H1 (cell line): ENCODE results near the gene SCRN3. TPM values are rescaled to one million over a fixed set of nuclear protein-coding genes. Genes with fewer than 3 reads are reported as not detected.

Experiments used
- JUN ChIP-seq: IDR thresholded peaks from 2 replicates; pipeline ENCODE4 v1.6.1; 2011; ENCODE audit warnings: low read depth, mild to moderate bottlenecking, improper control_type of control experiment, low read length
- POU5F1 ChIP-seq: IDR thresholded peaks from 2 replicates; pipeline ENCODE4 v1.6.1; 2011; ENCODE audit warnings: low read depth, mild to moderate bottlenecking, low read length, moderate library complexity
- SIX5 ChIP-seq: IDR thresholded peaks from 2 replicates; pipeline ENCODE4 v1.6.1; 2011; ENCODE audit warnings: mild to moderate bottlenecking, low read depth, low read length
- polyA plus RNA-seq, 7 experiments: library from polyadenylated mRNA; depleted of rRNA in 3 of 7; stranded (reverse) in 5 of 7; unstranded in 2 of 7; fragments of >200 nt in 5 of 7; fragments of 200-250 nt in 2 of 7; gene quantifications; 1 replicate in 5 of 7; 2 replicates in 1 of 7; 4 replicates in 1 of 7; pipeline versions ENCODE4 v1.2.1 to v1.2.3, GENCODE V29; 2011 to 2013; ENCODE audit warnings: missing spikeins in 2 of 7, mixed read lengths in 2 of 7
- total RNA-seq: library from RNA; stranded (reverse); fragmentation: NEBNext Ultra II Directional; extraction: Animal tissue kit (Norgen Biotek cat#: 25700); gene quantifications from 2 replicates; pipeline ENCODE4 v1.2.1, GENCODE V29; 2021
- TF ChIP-seq, protein P1 (sequence below): fragments of 300-600 bp; sonication (generic); IDR thresholded peaks from 2 replicates; pipeline ENCODE4 v1.7.1; 2012; ENCODE audit warnings: low read length, moderate library complexity, mild to moderate bottlenecking, inconsistent platforms; ENCODE audit not compliant: insufficient replicate concordance

SCRN3 gene
- total and polyA plus RNA-seq, 2 of the 8 experiments (the other 6 are each of a cell fraction or from before 2014, with no cell fraction given): 7.4 to 7.8 TPM

DNA sequence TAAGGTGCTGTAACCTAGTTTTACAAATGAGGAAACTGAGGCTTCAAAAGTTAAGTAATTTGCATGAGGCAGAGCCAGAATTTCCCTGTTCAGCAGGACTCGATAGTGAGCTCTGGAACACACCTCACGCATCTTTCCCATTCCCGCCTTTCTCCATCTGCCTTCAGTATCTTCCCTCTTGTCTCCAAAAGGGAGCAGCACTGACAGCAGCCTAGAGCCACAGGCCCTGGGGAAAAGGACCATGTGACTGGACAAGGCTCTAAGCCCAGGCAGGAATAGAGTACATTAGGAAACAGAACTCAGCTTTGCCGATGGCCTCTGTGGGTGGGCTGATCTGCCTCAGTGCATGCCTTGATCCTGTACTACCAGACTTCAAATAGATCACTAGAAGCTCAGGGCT is 69.8 kb downstream of the SCRN3 start (continued):
- TF ChIP-seq, protein P1, sequence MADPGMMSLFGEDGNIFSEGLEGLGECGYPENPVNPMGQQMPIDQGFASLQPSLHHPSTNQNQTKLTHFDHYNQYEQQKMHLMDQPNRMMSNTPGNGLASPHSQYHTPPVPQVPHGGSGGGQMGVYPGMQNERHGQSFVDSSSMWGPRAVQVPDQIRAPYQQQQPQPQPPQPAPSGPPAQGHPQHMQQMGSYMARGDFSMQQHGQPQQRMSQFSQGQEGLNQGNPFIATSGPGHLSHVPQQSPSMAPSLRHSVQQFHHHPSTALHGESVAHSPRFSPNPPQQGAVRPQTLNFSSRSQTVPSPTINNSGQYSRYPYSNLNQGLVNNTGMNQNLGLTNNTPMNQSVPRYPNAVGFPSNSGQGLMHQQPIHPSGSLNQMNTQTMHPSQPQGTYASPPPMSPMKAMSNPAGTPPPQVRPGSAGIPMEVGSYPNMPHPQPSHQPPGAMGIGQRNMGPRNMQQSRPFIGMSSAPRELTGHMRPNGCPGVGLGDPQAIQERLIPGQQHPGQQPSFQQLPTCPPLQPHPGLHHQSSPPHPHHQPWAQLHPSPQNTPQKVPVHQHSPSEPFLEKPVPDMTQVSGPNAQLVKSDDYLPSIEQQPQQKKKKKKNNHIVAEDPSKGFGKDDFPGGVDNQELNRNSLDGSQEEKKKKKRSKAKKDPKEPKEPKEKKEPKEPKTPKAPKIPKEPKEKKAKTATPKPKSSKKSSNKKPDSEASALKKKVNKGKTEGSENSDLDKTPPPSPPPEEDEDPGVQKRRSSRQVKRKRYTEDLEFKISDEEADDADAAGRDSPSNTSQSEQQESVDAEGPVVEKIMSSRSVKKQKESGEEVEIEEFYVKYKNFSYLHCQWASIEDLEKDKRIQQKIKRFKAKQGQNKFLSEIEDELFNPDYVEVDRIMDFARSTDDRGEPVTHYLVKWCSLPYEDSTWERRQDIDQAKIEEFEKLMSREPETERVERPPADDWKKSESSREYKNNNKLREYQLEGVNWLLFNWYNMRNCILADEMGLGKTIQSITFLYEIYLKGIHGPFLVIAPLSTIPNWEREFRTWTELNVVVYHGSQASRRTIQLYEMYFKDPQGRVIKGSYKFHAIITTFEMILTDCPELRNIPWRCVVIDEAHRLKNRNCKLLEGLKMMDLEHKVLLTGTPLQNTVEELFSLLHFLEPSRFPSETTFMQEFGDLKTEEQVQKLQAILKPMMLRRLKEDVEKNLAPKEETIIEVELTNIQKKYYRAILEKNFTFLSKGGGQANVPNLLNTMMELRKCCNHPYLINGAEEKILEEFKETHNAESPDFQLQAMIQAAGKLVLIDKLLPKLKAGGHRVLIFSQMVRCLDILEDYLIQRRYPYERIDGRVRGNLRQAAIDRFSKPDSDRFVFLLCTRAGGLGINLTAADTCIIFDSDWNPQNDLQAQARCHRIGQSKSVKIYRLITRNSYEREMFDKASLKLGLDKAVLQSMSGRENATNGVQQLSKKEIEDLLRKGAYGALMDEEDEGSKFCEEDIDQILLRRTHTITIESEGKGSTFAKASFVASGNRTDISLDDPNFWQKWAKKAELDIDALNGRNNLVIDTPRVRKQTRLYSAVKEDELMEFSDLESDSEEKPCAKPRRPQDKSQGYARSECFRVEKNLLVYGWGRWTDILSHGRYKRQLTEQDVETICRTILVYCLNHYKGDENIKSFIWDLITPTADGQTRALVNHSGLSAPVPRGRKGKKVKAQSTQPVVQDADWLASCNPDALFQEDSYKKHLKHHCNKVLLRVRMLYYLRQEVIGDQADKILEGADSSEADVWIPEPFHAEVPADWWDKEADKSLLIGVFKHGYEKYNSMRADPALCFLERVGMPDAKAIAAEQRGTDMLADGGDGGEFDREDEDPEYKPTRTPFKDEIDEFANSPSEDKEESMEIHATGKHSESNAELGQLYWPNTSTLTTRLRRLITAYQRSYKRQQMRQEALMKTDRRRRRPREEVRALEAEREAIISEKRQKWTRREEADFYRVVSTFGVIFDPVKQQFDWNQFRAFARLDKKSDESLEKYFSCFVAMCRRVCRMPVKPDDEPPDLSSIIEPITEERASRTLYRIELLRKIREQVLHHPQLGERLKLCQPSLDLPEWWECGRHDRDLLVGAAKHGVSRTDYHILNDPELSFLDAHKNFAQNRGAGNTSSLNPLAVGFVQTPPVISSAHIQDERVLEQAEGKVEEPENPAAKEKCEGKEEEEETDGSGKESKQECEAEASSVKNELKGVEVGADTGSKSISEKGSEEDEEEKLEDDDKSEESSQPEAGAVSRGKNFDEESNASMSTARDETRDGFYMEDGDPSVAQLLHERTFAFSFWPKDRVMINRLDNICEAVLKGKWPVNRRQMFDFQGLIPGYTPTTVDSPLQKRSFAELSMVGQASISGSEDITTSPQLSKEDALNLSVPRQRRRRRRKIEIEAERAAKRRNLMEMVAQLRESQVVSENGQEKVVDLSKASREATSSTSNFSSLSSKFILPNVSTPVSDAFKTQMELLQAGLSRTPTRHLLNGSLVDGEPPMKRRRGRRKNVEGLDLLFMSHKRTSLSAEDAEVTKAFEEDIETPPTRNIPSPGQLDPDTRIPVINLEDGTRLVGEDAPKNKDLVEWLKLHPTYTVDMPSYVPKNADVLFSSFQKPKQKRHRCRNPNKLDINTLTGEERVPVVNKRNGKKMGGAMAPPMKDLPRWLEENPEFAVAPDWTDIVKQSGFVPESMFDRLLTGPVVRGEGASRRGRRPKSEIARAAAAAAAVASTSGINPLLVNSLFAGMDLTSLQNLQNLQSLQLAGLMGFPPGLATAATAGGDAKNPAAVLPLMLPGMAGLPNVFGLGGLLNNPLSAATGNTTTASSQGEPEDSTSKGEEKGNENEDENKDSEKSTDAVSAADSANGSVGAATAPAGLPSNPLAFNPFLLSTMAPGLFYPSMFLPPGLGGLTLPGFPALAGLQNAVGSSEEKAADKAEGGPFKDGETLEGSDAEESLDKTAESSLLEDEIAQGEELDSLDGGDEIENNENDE: no peak
- TF ChIP-seq JUN (no peak), SIX5 (no peak), POU5F1 (no peak)
- TF ChIP-seq, all 59 proteins: peak for 5
